Liver (tissue), 2 donors: Measurements from ENCODE around the gene ASTN1.

ENCODE experiments used
- RAD21 ChIP-seq, 2 donors: IDR thresholded peaks; 2 replicates each; pipeline ENCODE4 v1.6.1; 2016; ENCODE audit warnings: antibody characterized with exemption in 2 of 2, mild to moderate bottlenecking in 2 of 2
- TF ChIP-seq, protein P1 (sequence below): IDR thresholded peaks from 2 replicates; pipeline ENCODE4 v1.6.1; 2016; ENCODE audit warnings: antibody characterized with exemption
- donor health status: healthy.

DNA sequence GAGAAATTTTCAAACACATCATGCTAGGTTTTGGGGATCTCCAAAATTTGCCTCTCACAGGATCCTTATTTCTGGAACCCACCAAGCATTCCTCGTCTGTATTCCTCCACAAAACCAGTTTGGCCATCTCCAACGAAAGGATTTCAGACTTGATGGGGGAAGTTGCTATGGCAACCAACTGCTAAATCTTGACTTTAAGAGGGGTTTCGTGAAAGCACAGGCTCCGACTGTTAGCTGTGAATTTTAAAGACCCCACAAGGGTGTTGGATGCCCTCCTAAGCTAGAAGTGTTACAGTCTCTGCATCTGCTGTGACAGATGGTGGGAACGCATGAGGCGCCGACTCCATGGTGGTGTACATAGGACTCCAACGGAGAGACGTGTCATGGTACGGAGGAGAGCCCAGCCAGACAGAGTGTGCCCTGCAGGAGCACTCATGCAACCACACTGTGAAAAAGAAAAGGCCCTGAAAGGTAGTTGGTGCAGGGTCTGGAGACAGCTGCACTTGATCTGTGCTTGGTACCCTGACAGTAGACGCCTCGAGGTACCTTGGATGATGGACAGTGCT, 147.1 kb downstream of the ASTN1 start:
- TF ChIP-seq RAD21 (IDR thresholded peaks at IDR 0.05), result no peak
- TF ChIP-seq, protein P1, sequence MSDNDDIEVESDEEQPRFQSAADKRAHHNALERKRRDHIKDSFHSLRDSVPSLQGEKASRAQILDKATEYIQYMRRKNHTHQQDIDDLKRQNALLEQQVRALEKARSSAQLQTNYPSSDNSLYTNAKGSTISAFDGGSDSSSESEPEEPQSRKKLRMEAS, result no peak
